ENCODE data around the gene TMEM150B. TPM values are rescaled to one million over a fixed set of nuclear protein-coding genes. Genes with fewer than 3 reads are reported as not detected.

Gene TMEM150B
- total RNA-seq, 1 donor from 2014 or later: not detected

DNA sequence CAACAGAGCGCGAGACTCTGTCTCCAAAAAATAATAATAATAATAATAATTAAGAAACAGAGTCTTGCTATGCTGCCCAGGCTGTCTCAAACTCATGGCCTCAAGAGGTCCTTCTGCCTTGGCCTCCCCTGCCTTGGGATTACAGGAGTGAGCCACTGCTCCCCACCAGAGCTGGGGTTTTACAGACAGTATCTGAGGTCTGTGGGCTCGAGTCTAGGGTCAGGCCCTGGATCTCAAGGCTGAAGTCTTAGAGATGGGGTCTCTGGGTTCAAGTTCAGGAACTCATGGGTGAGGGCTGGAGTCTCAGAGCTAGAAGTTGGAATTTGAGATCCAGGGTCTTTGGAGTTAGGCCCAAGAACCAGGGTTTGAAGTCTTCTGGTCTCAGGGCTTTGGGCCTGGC is 41.6 kb upstream of the TMEM150B start:
- Mint-ChIP-seq H3K9me3 (ENCODE audit: unreplicated experiment) (no peaks in the 10 kb centered on the region), H3K4me1 (ENCODE audit: unreplicated experiment) (peaks cover 5% of the 10 kb centered on the region), H3K36me3 (ENCODE audit: low read depth, unreplicated experiment) (no peaks in the 10 kb centered on the region), H3K27me3 (ENCODE audit: unreplicated experiment) (peaks cover 28% of the 10 kb centered on the region), H3K27ac (ENCODE audit: unreplicated experiment) (no peak overlapping the region), H3K4me3 (ENCODE audit: unreplicated experiment) (no peak overlapping the region)
- DNase-seq (ENCODE audit: low spot score): no peak
- TF ChIP-seq, protein P1, sequence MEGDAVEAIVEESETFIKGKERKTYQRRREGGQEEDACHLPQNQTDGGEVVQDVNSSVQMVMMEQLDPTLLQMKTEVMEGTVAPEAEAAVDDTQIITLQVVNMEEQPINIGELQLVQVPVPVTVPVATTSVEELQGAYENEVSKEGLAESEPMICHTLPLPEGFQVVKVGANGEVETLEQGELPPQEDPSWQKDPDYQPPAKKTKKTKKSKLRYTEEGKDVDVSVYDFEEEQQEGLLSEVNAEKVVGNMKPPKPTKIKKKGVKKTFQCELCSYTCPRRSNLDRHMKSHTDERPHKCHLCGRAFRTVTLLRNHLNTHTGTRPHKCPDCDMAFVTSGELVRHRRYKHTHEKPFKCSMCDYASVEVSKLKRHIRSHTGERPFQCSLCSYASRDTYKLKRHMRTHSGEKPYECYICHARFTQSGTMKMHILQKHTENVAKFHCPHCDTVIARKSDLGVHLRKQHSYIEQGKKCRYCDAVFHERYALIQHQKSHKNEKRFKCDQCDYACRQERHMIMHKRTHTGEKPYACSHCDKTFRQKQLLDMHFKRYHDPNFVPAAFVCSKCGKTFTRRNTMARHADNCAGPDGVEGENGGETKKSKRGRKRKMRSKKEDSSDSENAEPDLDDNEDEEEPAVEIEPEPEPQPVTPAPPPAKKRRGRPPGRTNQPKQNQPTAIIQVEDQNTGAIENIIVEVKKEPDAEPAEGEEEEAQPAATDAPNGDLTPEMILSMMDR (IDR thresholded peaks at IDR 0.05; ENCODE audit: unreplicated experiment): no peak

GRCh38 chr19:55365964-55366363 is 40.8 kb upstream of the TMEM150B start:
- no peaks in the 10 kb centered on the region for H3K9me3 Mint-ChIP-seq (ENCODE audit: unreplicated experiment)
- no peak overlapping the region for H3K27ac Mint-ChIP-seq (ENCODE audit: unreplicated experiment)
- H3K4me3 Mint-ChIP-seq (ENCODE audit: unreplicated experiment): no peak overlapping the region
- TF ChIP-seq, protein P1 (IDR thresholded peaks at IDR 0.05; ENCODE audit: unreplicated experiment): no peak
- DNase-seq (ENCODE audit: low spot score): no peak
- H3K36me3 Mint-ChIP-seq (ENCODE audit: low read depth, unreplicated experiment): no peaks in the 10 kb centered on the region
- peaks cover 4% of the 10 kb centered on the region for H3K4me1 Mint-ChIP-seq (ENCODE audit: unreplicated experiment)
- H3K27me3 Mint-ChIP-seq (ENCODE audit: unreplicated experiment): peaks cover 24% of the 10 kb centered on the region

DNA sequence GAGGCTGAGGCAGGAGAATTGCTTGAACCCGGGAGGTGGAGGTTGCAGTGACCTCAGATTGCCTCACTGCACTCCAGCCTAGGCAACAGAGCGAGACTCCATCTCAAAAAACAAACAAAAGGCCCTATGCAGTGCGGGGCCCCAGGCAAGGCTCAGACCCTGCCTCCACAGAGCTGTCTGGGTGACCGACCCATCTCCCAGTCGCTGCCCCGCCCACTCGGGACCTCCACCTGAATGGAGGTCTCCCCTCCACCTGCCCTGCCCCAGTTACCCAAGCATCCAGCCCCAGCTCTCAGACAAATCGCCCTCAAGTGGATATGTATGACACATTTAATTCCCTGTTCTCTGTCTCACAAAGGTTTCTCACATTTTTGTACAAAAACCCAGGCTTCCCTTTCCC is 40.1 kb upstream of the TMEM150B start:
- Mint-ChIP-seq H3K4me3 (ENCODE audit: unreplicated experiment) (no peak overlapping the region), H3K27ac (ENCODE audit: unreplicated experiment) (no peak overlapping the region), H3K9me3 (ENCODE audit: unreplicated experiment) (no peaks in the 10 kb centered on the region), H3K36me3 (ENCODE audit: low read depth, unreplicated experiment) (no peaks in the 10 kb centered on the region), H3K4me1 (ENCODE audit: unreplicated experiment) (no peaks in the 10 kb centered on the region), H3K27me3 (ENCODE audit: unreplicated experiment) (peaks cover 22% of the 10 kb centered on the region)
- no peak for DNase-seq (ENCODE audit: low spot score)
- TF ChIP-seq, protein P1 (IDR thresholded peaks at IDR 0.05; ENCODE audit: unreplicated experiment): no peak

- H3K36me3 Mint-ChIP-seq (ENCODE audit: low read depth, unreplicated experiment): no peaks in the 10 kb centered on the region
- no peaks in the 10 kb centered on the region for H3K4me1 Mint-ChIP-seq (ENCODE audit: unreplicated experiment)
- H3K27ac Mint-ChIP-seq (ENCODE audit: unreplicated experiment): peak within 1 kb of the TSS; percentile 36
- DNase-seq (ENCODE audit: low spot score): no peak
- no peaks in the 10 kb centered on the region for H3K9me3 Mint-ChIP-seq (ENCODE audit: unreplicated experiment)
- TF ChIP-seq, protein P1 (IDR thresholded peaks at IDR 0.05; ENCODE audit: unreplicated experiment): no peak
- peaks cover 17% of the 10 kb centered on the region for H3K27me3 Mint-ChIP-seq (ENCODE audit: unreplicated experiment)
- H3K4me3 Mint-ChIP-seq (ENCODE audit: unreplicated experiment): no peak within 1 kb of the TSS
Observed at GRCh38 chr19:55362990-55363716, 38.0 kb upstream of the TMEM150B start, which contains the start of gene GARIN5B. TSS of gene GARIN5B (minus strand) at chr19:55363260. CDS start at chr19:55363066, 194 bp downstream.

Data from endothelial cell (in vitro differentiated cells).